Measurements from ENCODE around the gene TKT.

TKT gene

DNA sequence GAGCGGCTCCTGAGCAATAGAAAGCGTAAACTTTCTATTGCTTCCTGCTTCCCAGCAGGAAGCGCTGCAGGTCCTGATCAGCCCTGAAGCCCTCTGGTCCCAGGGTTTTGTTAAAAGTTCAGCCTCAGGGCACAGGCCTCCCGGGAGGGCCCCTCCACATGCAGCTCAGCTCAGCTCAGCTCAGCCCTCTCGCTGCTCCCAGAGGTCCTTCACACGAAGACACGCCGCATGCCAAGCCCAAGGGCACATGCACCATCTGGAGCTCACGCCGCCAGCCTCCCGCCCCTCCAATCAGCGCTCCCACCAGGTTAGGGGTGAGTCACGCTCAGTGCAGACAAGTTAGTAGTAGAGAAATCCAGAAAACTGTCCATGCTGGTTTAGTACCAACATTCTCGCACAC lies 12.7 kb downstream of the TKT start:
- in situ Hi-C loops (cut with MboI; ENCODE audit: low pct_unique_long_range_greater_than_20kb, low sequenced_read_pairs), result no loop called here
- DNase-seq, result no peak

DNA sequence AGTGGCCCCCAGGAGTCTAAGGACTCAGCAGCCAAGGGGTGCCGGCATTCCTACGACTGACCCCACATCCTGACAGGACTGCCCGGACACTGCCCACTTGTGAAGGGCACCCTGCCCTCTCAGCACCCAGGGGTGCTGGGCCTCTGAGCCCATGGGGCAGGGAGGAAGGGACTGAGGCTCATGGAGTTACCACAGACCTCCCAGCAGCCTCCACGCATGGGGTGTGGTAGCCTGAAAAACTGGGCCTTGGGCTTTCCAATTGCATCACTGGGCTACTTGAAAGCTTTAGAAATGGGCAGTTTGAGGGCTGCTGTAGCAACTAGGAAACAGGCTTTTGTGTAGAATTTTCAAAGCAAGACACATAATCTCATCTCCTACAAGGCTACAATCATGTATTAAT lies 13.2 kb downstream of the TKT start:
- DNase-seq, result no peak
- in situ Hi-C loops (cut with MboI; ENCODE audit: low pct_unique_long_range_greater_than_20kb, low sequenced_read_pairs), result no loop called here

DNA sequence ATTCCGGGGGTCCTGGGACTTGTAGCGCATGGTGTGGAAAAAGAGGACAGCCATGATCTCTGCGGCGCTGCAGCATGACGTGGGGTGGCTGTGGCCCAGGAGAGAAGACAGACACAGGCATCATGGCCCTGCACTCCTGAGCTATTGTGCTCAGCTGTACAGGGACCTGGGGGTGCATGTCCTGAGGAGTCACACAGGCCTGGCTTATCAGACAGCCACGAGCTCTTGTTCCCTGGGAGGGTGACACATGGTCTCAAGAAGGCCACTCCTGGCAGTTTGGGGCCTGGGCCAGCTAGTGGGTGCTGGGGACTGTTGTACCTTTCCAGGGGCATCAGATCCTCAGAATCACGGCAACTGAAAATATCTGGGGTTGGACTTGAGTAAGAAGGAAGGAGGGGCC lies 13.7 kb downstream of the TKT start:
- DNase-seq, result no peak
- in situ Hi-C loops (cut with MboI; ENCODE audit: low pct_unique_long_range_greater_than_20kb, low sequenced_read_pairs), result no loop called here

DNA sequence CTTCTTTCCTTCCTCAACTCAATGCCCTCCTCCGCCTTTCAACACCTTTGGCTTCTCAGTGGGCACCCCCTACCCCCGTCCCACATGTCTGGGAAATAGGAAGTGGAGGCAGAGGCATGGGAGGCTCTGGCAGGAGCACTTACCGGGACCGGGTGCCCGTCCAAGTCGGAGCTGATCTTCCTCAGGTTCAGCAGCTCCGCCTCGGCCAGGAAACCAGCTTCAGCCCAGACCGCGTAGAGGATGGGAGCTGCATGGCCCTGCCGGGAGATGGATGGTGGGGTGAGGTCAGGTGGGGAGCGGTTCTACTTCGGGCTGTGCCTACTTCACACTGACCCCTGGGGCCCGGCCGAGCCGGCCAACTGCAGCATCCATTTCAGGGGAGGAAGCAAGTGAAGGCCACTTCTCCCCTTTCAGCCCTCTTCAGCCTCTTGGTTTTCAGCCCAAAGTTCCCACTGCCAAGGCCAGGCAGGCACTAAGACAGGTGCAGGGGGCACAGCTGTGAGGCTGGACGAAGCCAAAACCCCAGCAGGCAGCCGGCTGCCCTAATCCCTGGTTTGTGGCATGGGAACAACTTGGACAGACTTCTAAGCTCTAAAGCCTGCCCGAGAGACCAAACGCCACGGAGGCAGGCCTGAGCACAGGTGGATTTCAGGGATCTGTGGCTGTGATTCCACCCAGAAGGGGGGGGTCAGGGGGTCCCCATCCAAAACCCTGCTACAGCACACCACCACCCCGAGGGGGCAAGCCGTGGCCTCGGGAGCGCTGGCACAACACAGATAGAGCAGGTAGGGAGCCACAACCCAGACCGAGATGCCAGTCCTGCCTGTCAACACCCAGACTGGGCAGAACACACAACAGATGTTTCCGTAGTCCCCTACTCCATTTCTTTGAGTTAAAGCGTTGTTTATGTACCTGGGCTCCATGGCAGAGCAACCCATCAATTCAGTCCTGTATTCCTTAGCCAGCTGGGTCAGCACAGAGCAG lies 14.5 kb downstream of the TKT start:
- no peak for DNase-seq
- in situ Hi-C loops (cut with MboI; ENCODE audit: low pct_unique_long_range_greater_than_20kb, low sequenced_read_pairs), result no loop called here

DNA sequence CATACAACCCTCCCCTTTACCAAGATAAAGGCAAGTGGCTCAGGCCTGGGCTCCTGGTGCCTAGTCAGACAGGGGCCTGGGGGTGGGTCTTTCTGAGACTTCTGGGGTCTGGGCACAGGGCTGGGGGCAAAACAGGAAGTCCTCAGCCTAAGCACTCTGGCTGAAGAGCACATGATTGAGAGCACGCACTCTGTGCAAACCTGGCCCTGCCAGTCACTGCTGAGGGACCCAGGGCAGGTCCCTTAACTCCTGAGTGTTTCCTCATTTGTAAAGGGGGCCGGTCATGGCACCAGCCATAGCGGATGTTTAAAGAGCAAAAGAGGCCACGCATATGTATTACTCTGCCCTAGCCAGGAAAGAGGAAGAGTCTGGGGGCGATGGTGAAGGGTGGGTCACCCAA lies 16.0 kb downstream of the TKT start:
- DNase-seq, result no peak
- in situ Hi-C loops (cut with MboI; ENCODE audit: low pct_unique_long_range_greater_than_20kb, low sequenced_read_pairs), result no loop called here

DNA sequence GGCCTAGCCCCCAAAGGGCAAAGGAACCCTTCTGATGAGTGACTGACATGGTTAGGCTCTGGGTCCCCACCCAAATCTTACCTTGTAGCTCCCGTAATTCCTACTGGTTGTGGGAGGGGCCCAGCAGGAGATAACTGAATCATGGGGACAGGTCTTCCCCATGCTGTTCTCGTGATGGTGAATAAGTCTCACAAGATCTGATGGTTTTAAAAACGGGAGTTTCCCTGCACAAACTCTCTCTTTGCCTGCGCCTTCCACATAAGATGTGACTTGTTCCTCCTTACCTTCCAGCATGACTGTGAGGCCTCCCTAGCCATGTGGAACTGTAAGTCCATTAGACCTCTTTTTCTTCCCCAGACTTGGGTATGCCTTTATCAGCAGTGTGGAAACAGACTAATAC lies 16.9 kb downstream of the TKT start:
- in situ Hi-C loops (cut with MboI; ENCODE audit: low pct_unique_long_range_greater_than_20kb, low sequenced_read_pairs), result no loop called here
- no peak for DNase-seq

DNA sequence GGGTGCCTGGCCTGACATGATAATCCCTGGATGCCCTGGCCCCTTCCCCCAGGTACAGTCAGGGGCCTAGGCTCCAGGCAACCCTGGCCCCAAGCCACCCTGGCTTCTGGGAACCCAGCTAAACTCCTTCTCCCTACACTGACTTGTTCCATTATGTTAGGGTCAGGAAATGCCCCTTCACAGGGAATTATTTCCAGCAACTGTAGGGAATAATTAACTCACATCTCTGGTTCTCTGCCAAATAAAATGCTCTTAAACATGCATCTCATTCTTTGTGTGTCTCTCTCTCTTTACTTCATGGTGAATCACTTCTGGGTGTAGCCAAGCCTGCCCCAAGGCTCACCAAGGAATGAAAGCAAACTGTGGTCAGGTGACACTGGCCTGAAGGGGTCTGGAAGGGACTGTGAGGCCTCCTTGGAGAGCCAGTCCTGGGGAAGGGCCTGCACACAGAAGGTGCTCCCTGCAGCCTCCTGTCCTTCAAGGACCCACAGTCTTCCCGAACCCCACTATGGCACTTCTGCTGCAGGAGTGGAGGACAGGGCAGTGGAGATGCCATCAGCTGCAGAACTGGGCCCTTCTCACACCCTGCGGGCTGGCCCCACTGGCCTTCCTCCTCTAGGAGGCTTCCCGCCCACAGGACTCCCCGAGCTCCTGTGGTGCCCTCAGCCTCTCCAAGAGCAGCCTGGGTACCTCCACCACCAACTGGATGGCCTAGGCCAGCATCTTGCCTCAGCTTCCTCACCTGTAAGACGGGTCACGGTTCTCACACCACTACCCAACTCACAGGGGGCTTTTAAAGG lies 17.6 kb downstream of the TKT start:
- in situ Hi-C loops (cut with MboI; ENCODE audit: low pct_unique_long_range_greater_than_20kb, low sequenced_read_pairs), result no loop called here
- no peak for DNase-seq

DNA sequence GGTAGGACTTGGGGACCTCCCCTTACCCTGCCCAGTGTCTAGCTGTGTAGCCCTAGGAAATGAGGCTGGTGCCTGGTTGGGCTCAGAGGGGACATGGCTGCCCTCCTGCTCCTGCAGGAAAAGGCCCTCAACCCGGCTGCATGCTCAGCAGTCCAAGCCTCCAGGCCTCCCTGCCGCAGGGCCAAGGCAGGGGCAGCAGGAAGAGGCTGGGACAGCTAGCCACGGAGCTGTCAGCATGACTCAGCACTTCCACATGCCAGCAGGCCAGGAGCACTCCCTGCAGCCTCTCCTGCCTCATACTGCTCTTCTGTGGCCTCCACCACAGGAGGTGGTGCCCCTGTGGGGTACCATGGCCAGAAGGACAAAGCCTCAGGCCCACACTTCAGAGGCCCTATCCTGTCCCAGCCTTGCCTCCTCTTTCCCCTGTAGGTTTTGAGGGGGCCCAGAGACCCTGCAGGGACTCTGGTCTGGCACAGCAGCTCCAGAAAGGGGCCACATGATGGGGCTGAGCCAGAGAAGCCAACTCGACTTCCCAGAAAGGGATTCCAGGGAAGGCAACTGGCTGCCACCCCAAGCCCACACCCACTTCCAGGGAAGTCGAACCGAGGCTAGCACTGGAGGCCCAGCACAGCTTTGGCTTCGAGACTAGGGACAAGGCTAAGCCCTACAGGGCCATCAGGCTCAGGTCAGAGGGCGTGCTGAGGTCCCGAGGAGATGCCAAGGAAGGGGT lies 19.5 kb downstream of the TKT start:
- in situ Hi-C loops (cut with MboI; ENCODE audit: low pct_unique_long_range_greater_than_20kb, low sequenced_read_pairs), result no loop called here
- DNase-seq, result peak; percentile 66

DNA sequence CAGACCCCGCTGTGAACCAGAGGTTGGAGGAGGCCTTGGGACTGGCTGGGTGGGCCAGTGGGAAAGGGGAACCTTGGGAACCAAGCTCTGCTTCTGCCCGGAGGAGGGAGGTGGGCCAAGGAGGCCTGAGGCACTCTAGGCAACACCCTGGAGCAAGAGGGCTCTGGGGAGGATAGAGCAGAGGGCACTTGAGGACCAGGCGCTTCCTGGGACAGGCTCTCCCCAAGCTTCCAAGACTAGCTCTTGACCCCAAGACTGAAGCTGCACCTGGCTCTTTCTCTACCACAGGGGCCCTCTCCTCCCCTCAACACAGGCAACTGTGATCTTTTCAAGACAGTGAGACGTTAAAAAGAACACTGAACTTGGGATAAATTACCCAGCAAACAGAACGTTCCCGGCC lies 20.3 kb downstream of the TKT start:
- in situ Hi-C loops (cut with MboI; ENCODE audit: low pct_unique_long_range_greater_than_20kb, low sequenced_read_pairs), result no loop called here
- DNase-seq, result no peak

DNA sequence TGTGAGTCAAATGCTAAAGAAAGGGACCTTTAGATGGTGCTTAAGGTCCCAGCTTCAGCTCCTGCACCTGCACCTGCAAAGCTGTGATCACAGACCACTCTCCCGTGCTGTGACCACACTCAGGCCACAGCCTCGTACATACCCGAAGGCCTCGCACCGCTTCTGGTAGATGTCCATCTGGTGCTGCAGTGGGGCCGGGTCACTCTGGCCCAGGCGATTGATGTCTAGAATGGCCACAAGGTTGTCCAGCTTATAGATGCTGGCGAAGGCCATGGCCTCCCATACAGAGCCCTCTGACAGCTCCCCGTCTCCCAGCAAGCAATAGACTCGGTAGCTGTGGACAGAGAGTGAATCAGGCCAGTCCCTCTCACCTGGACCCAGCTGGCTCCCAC lies 21.0 kb downstream of the TKT start:
- DNase-seq, result no peak
- in situ Hi-C loops (cut with MboI; ENCODE audit: low pct_unique_long_range_greater_than_20kb, low sequenced_read_pairs), result no loop called here

DNA sequence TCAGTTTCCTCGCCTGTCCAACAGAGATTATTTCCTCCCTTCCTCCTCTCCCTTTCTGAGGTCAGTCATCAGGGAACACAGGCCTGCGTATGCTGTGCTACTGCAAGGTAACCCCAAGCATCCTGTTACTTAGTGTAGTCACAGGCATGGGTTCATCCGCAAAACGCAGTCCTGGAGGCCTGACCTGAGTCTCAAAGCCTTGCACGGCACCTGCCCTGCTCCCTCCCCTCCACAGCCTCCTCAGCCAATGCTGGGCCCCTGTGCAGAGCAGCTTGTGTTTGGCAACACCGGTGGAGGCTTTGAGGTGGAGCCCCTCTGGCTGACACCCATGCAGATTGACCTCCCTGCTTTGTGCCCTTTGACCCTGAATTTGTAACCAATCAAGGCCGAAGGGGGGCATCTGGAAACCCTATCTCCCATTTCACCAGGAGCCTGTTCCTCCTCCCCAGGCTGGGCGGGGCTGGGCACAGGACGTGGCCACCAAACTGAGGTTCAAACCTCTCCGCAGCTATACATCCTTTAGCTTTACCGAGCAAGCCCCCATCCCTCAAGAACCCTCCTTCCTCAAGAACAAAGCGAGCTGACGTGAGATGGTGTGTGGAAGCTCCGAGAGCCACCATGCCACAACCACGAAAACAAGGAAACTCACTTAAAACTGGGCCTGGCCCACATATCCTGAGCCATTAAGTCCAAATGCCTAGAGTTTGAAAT lies 21.5 kb downstream of the TKT start:
- no peak for DNase-seq
- in situ Hi-C loops (cut with MboI; ENCODE audit: low pct_unique_long_range_greater_than_20kb, low sequenced_read_pairs), result no loop called here

DNA sequence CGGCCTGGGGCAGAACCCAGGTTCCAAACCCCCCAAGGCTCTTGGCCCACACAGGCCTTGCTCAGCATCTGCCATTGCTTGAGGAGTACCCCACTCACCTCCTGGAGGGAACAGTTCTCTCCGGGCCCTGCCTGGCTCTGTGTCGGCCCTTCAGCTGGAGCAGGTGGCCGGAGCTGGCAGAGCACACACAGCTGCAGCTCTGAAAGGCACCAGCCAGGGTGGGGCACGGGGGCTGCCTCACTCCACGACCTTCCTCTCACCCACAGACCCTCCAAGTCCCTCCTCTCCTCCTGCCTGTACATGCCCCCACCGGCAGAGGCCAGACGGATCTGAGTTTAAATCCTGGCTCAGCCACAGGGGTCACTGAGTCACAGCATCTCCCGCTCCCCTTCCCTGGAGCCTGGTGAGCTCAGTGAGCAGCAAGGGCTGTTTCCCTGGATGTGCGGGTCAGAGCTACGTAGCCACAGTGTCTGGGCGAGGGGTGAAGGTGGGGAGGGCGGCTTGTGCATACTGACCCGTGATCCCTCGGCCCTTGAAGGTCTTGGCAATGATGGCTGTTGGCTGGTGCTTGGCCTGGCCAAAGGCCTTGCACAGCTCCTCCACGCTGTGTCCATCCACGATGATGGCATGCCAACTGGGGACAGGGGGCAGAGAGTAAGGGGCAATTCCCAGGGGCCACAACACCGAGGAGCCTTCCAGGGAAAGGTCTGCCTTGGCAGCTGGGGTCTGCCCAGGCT lies 23.0 kb downstream of the TKT start:
- in situ Hi-C loops (cut with MboI; ENCODE audit: low pct_unique_long_range_greater_than_20kb, low sequenced_read_pairs), result no loop called here
- DNase-seq, result no peak

DNA sequence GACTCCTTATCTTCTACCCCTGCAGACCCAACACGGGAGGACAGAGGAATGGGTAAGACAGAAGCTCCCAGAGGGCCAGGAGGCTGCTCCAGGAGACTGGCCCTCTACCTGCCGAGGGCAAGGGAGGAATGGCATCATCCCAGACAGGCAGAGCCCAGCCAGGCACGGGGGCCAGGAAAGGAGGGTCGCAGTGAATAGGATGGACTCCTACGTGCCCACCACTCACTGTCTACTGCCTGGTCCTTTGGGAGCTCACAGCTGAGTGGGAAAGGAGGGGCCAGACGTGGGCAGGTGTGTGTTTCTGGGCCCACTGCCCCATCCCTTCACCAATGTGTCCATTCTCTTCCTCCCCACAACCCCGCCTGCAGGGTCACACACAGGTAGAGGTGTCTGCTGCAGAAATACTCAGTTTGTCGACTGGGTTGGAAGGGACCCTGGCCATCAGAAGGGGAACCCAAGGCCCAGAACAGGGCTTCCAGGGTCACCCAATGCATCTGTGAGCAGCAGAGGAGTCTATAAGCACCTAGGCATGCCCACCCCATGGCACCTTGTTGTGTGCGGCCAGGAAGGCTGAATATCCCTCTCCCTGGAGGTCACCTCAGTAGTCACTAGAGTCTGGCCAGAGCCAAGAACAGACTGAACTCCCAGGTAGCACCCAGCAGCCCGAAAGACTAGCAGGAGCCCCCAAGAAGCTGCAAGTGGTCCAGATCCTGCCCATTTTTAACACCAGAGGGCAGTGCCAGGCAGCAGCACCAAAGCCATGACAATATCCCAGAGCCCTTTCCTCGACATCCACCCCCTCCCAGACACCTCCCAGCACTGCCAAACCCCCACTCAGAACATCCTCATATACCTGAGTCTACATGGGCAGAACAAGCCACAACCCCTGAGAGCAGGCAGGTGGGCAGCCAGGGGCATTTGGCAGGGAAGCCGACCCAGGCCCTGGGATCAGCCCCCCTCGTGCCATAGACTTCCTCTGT lies 24.0 kb downstream of the TKT start:
- in situ Hi-C loops (cut with MboI; ENCODE audit: low pct_unique_long_range_greater_than_20kb, low sequenced_read_pairs), result no loop called here
- DNase-seq, result no peak

DNA sequence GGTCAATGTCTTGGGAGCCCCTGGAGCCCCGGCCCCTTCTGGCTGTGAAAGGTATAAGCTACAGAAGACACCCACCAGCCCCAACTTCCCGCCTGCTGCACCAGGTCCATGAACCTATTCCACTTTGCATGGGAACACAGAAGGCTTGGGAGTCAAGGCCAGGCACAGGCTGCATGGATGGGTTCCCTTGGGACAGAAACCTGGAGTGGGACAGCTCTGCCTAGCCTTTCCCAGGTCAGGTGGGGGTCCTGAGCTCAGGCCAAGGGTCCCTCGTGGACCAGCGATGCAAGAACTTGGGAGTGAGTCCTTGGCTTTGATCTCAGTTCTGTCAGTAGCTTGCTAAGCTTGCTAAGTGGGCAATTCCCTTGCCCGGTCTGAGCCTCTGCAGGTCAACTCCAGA lies 25.0 kb downstream of the TKT start:
- in situ Hi-C loops (cut with MboI; ENCODE audit: low pct_unique_long_range_greater_than_20kb, low sequenced_read_pairs), result no loop called here
- DNase-seq, result no peak

DNA sequence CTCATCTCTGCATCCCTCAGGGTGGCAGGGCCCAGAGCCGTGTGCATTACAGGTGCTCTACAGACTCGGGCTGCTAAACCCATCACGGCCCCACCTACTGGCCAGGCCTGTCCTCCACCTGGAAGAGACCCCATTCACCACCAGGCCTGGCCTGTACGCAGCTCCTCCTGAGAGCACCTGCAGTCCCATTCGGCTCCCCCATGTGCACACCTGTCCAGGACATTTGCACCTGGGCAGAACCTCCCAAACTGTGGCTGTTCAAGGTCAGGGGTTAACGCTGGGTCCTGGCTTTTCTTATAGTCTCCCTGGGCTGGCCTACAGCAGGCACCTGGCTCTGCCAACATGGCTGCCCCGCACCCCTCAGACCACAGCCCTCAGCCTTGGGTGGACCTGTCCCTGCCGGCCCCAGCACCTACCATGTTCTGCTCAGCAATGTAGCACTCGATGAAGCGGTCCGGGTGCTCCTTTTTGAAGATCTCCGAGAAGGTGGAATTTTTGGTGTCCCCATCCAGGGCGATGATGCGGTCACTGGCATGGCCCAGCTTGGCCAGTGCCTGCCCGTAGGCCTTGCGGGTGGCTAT lies 25.7 kb downstream of the TKT start:
- in situ Hi-C loops (cut with MboI; ENCODE audit: low pct_unique_long_range_greater_than_20kb, low sequenced_read_pairs), result no loop called here
- DNase-seq, result no peak

DNA sequence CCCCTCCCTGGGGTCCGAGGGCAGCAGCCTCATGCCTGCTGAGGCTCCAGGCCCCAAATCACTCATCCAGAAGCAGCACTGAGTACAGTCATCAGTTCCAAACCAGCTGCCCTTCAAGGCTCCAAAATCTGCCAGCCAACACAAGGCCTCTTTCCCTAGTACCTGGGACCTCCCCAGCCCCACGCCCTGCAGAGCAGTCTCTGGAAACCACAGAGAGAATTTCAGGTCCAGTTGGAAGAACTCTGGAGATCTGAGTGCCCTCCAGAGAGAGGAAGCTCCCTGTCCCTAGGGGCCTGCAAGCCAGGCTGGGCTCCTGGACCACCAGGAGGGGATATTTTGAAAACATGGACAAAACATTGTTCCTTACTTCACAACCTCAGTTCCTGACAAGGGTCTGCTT lies 26.2 kb downstream of the TKT start:
- in situ Hi-C loops (cut with MboI; ENCODE audit: low pct_unique_long_range_greater_than_20kb, low sequenced_read_pairs), result no loop called here

DNA sequence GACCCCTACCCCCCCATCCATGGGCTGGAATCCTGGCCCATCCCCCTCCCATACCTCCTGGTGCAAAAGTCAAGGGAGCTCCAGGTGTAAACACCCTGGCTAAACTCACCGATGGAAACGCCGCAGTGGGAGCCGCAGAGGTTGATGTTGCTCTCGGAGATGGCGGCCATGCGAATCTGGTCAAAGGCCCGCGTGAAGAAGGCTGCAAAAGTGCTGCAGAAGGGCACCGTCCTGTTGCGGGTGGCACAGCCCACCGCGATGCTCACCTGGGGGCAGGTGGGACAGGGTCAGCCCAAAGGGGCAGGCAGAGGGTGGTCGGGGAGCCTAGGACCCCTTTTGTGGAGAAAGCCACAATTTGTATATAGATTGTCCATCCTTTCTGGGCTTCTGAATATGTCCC lies 26.7 kb downstream of the TKT start:
- DNase-seq, result no peak
- in situ Hi-C loops (cut with MboI; ENCODE audit: low pct_unique_long_range_greater_than_20kb, low sequenced_read_pairs), result no loop called here

More for the DNA sequence above, 26.2 kb downstream of the TKT start:
- no peak for DNase-seq
